Caco-2 (cell line): Measurements from ENCODE around the gene CACNA2D1. TPM values are rescaled to one million over a fixed set of nuclear protein-coding genes. Genes with fewer than 3 reads are reported as not detected.

Source experiments
- BruUV-seq: library from RNA; stranded (reverse); fragments of 400-500 nt; replicated peaks from 2 replicates; lab custom pipeline; 2021; lab: Mats Ljungman, UMichigan
- CTCF ChIA-PET: fragments of 300-600 bp; sonication (Branson Sonifier 250); formaldehyde crosslinking; loops from one replicate; lab custom pipeline; 2022; ENCODE audit warnings: antibody characterized with exemption; lab: Charles Lee
- POLR2A ChIA-PET: fragments of 300-600 bp; sonication (Branson Sonifier 250); formaldehyde crosslinking; loops from one replicate; lab custom pipeline; 2022; ENCODE audit warnings: antibody characterized with exemption; lab: Charles Lee
- DNase-seq, 2 experiments: peaks; one replicate each; pipeline versions ENCODE4 v3.0.0 to v3.0.0-alpha.2; 2020 to 2022
- H3K27me3 ChIP-seq: replicated peaks from 2 replicates; pipeline ENCODE4 v1.6.0; 2011; ENCODE audit warnings: low read length; ENCODE audit not compliant: control insufficient read depth, insufficient read depth
- H3K36me3 ChIP-seq: 2 replicates; pipeline ENCODE4 v1.5.1; 2011; ENCODE audit warnings: low read length; ENCODE audit not compliant: control insufficient read depth, insufficient read depth
- H3K4me1 ChIP-seq: fragments of 250-450 bp; sonication (Bioruptor Pico); 2 replicates; pipeline ENCODE4 v1.5.1; 2020; ENCODE audit warnings: mild to moderate bottlenecking
- H3K4me3 ChIP-seq: 2 replicates; pipeline ENCODE4 v1.5.1; 2011; ENCODE audit warnings: low read depth, mild to moderate bottlenecking, control low read depth, low read length
- H3K9me3 ChIP-seq: fragments of 250-450 bp; sonication (Bioruptor Pico); 2 replicates; pipeline ENCODE4 v1.5.1; 2020; ENCODE audit warnings: mild to moderate bottlenecking, moderate library complexity
- H3K27ac Mint-ChIP-seq: one replicate; pipeline ENCODE4 v1.8.0; 2022; ENCODE audit warnings: mixed read lengths; ENCODE audit not compliant: unreplicated experiment
- H3K27me3 Mint-ChIP-seq: one replicate; pipeline ENCODE4 v1.8.0; 2022; ENCODE audit warnings: mixed read lengths; ENCODE audit not compliant: insufficient read depth, unreplicated experiment
- H3K36me3 Mint-ChIP-seq: one replicate; pipeline ENCODE4 v1.8.0; 2022; ENCODE audit warnings: mild to moderate bottlenecking, mixed read lengths; ENCODE audit not compliant: insufficient read depth, unreplicated experiment
- H3K4me1 Mint-ChIP-seq: one replicate; pipeline ENCODE4 v1.8.0; 2022; ENCODE audit warnings: low read depth, mixed read lengths; ENCODE audit not compliant: unreplicated experiment
- H3K4me3 Mint-ChIP-seq: one replicate; pipeline ENCODE4 v1.8.0; 2022; ENCODE audit warnings: mild to moderate bottlenecking, moderate library complexity, mixed read lengths; ENCODE audit not compliant: unreplicated experiment
- H3K9me3 Mint-ChIP-seq: one replicate; pipeline ENCODE4 v1.8.0; 2022; ENCODE audit warnings: mixed read lengths; ENCODE audit not compliant: unreplicated experiment
- intact Hi-C: fragments of 100-400 bp; cut with micrococcal nuclease; formaldehyde crosslinking; loops from one replicate; pipeline ENCODE4 v1.10.0; 2022; ENCODE audit not compliant: unreplicated experiment
- total RNA-seq: library from RNA; stranded (reverse); gene quantifications from 2 replicates; pipeline ENCODE4 v1.2.3, GENCODE V29; 2022
- TF ChIP-seq, protein P1 (sequence below), 2 experiments: fragments of 200-600 bp in 1 of 2; IDR thresholded peaks; 1 replicate in 1 of 2; 2 replicates in 1 of 2; pipeline versions ENCODE4 v1.5.1 to v1.8.0; 2011 to 2022; ENCODE audit warnings: antibody characterized with exemption in 1 of 2, control low read depth in 1 of 2, inconsistent platforms in 1 of 2, low read depth in 1 of 2, low read length in 1 of 2, mild to moderate bottlenecking in 1 of 2, moderate library complexity in 1 of 2; ENCODE audit not compliant: insufficient read depth in 1 of 2, severe bottlenecking in 1 of 2, unreplicated experiment in 1 of 2

CACNA2D1 gene
- total RNA-seq, 1 experiment from 2014 or later = not detected

DNA sequence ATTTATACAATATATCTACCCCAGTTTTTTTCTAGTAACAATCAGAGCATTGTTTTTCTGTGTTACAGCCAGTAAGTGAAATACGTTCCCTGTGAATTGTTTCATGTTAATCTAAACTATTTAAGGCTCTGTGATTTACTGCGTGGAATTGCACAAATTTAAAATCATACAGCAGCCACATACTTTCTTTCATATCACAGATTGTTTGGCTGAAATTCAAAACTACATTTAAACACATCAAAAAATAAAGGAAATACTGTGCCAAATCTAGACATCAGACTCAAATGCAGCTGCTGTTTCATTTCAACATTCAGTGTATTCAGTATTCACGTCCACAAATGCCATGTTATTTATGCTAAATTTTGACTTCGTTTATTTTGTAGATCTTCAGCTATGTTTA, 431.1 kb downstream of the CACNA2D1 start:
- DNase-seq = no peak
- H3K27me3 Mint-ChIP-seq = peaks cover 2% of the 10 kb centered on the region
- H3K4me1 ChIP-seq = no peaks in the 10 kb centered on the region
- no peaks in the 10 kb centered on the region for H3K36me3 Mint-ChIP-seq
- no peaks in the 10 kb centered on the region for H3K27me3 ChIP-seq
- H3K4me1 Mint-ChIP-seq = no peaks in the 10 kb centered on the region
- no peaks in the 10 kb centered on the region for H3K9me3 Mint-ChIP-seq
- ChIA-PET CTCF (no interaction called here), POLR2A (no interaction called here)
- no peaks in the 10 kb centered on the region for H3K36me3 ChIP-seq
- no TSS peak for BruUV-seq
- no peak overlapping the region for H3K27ac Mint-ChIP-seq
- TF ChIP-seq, protein P1, sequence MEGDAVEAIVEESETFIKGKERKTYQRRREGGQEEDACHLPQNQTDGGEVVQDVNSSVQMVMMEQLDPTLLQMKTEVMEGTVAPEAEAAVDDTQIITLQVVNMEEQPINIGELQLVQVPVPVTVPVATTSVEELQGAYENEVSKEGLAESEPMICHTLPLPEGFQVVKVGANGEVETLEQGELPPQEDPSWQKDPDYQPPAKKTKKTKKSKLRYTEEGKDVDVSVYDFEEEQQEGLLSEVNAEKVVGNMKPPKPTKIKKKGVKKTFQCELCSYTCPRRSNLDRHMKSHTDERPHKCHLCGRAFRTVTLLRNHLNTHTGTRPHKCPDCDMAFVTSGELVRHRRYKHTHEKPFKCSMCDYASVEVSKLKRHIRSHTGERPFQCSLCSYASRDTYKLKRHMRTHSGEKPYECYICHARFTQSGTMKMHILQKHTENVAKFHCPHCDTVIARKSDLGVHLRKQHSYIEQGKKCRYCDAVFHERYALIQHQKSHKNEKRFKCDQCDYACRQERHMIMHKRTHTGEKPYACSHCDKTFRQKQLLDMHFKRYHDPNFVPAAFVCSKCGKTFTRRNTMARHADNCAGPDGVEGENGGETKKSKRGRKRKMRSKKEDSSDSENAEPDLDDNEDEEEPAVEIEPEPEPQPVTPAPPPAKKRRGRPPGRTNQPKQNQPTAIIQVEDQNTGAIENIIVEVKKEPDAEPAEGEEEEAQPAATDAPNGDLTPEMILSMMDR (IDR thresholded peaks at IDR 0.05; ENCODE audit: insufficient read depth in 1 of 2, low read depth in 1 of 2, low read length in 1 of 2, severe bottlenecking in 1 of 2, unreplicated experiment in 1 of 2) = no peak
- no peaks in the 10 kb centered on the region for H3K9me3 ChIP-seq
- intact Hi-C loops = no loop called here
- no peak overlapping the region for H3K4me3 Mint-ChIP-seq
- H3K4me3 ChIP-seq = no peak overlapping the region

- H3K27ac Mint-ChIP-seq = no peak overlapping the region
- peaks cover 2% of the 10 kb centered on the region for H3K27me3 Mint-ChIP-seq
- H3K9me3 ChIP-seq = no peaks in the 10 kb centered on the region
- ChIA-PET CTCF (no interaction called here), POLR2A (no interaction called here)
- H3K4me3 Mint-ChIP-seq = no peak overlapping the region
- intact Hi-C loops = no loop called here
- no TSS peak for BruUV-seq
- H3K27me3 ChIP-seq = no peaks in the 10 kb centered on the region
- no peak for DNase-seq
- H3K36me3 Mint-ChIP-seq = no peaks in the 10 kb centered on the region
- no peaks in the 10 kb centered on the region for H3K4me1 Mint-ChIP-seq
- H3K9me3 Mint-ChIP-seq = no peaks in the 10 kb centered on the region
- H3K36me3 ChIP-seq = no peaks in the 10 kb centered on the region
- no peaks in the 10 kb centered on the region for H3K4me1 ChIP-seq
- TF ChIP-seq, protein P1 (IDR thresholded peaks at IDR 0.05; ENCODE audit: insufficient read depth in 1 of 2, low read depth in 1 of 2, low read length in 1 of 2, severe bottlenecking in 1 of 2, unreplicated experiment in 1 of 2) = no peak
- H3K4me3 ChIP-seq = no peak overlapping the region
Measured at GRCh38 chr7:82010416-82010815, 433.2 kb downstream of the CACNA2D1 start.

DNA sequence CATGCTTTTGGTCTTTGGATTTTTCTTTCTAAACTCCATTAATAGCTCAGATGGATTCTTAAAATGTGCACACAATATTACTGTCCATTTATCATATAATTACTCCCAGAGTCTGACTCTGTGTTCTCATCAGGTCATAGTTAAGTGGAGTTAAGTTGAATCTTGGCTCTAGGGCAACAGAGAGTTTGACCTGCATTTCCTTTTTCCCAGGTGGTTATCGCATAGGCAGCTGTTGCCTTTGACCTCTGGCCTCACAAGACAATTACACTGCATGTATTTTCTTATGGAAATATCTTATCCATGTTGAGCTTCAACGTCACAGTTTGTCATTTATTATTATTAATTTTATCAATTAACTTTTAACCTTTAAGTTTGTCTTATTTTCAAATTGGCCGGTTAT, 436.3 kb downstream of the CACNA2D1 start:
- Histone ChIP-seq H3K27me3 (no peaks in the 10 kb centered on the region), H3K36me3 (no peaks in the 10 kb centered on the region), H3K9me3 (no peaks in the 10 kb centered on the region), H3K4me3 (no peak overlapping the region), H3K4me1 (no peaks in the 10 kb centered on the region)
- BruUV-seq = no TSS peak
- TF ChIP-seq, protein P1 (IDR thresholded peaks at IDR 0.05; ENCODE audit: insufficient read depth in 1 of 2, low read depth in 1 of 2, low read length in 1 of 2, severe bottlenecking in 1 of 2, unreplicated experiment in 1 of 2) = no peak
- intact Hi-C loops = no loop called here
- Mint-ChIP-seq H3K27ac (no peak overlapping the region), H3K4me1 (no peaks in the 10 kb centered on the region), H3K27me3 (peaks cover 2% of the 10 kb centered on the region), H3K4me3 (no peak overlapping the region), H3K36me3 (no peaks in the 10 kb centered on the region), H3K9me3 (no peaks in the 10 kb centered on the region)
- no peak for DNase-seq
- ChIA-PET POLR2A (no interaction called here), CTCF (no interaction called here)
